ENCODE data around the gene TRIM16. TPM values are rescaled to one million over a fixed set of nuclear protein-coding genes. Genes with fewer than 3 reads are reported as not detected.

TRIM16 gene
- 67.7 and 104 TPM in 2 replicates for total RNA-seq

DNA sequence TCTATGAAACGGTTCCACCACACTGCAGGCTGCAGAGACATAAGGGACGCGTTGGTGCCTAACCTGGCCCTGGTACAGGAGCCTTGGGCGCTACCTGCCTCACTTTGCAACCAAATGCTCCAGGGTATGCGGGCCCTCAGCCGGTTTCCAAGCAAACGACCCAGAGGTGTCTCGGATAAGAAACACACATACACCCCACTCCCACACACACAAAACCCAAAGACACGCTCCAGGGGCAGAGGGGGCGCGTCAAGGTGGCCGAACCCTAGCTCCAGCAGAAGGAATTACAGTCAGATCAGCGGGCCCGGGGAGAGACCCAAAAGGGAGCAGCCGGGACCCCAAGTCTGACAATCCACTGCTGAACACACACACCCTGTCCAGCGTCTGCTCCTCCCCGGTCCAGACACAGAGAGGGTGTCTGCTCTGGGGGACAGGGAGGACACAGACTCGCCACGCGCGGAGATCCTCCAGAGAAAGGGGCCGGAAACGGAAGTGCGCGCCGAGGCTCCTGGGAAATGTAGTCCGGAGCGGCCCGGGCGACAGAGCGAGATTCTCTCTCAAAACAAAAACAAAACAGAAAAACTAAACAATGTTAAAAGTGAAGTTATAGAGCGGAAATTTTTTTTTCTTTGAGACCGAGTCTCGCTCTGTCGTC lies at the start of gene TRIM16:
TRIM16 (minus strand) TSS at position 488 of the 655 bp plus-strand sequence. CDS start 32,702 bp downstream, outside the sequence.

DNA sequence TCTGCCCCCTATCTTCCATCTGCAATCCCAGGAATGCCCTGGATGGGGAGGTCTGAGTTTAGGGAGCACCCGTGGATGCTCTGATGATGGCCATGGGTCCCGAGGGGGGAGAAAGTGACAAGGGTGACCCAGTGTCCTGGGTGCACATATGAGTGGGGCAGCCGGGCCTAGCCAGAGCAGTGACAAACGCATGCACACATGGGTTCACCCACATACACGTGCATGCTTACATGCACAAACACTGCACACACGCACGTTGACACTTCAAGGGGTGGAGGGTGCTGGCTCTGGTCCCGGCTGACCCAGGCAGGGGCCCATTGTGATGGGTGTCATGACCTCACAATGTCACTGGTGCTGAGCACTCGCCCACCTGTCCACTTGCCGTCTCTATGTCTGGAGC lies 47.8 kb upstream of the TRIM16 start, which contains the start of gene TBC1D26:
TBC1D26 (plus strand) TSS at position 384 of the 400 bp plus-strand sequence. CDS start 3,066 bp downstream, outside the sequence.

DNA sequence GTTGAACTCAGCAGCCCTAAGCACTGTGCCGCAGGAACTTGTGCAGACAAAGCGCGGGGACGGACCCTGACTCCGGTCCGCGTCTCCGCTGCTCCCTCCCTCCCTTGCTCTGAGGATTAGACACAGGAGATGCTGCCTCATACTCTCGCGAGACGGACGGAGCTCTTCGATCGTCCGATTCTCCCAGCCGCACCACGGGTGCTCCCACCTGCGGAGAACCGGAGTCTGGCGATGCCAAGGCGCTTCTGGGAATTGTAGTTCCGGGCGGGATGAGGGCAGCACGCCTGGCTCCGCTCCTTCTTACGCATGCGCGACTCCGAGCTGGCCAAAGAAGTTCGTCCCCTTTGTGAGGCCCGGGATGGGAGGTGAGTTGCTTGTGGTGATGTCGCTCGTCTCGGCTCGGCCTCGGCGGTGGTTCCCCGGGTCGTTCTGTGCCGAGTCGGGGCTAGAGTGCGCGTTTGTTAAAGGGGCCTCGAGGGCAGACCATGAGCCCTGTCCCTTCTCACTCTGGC lies 15.4 kb upstream of the TRIM16 start, which contains the start of gene ZNF286A:
ZNF286A (plus strand) TSS at position 340 of the 512 bp plus-strand sequence. CDS start 578 bp downstream, outside the sequence.

DNA sequence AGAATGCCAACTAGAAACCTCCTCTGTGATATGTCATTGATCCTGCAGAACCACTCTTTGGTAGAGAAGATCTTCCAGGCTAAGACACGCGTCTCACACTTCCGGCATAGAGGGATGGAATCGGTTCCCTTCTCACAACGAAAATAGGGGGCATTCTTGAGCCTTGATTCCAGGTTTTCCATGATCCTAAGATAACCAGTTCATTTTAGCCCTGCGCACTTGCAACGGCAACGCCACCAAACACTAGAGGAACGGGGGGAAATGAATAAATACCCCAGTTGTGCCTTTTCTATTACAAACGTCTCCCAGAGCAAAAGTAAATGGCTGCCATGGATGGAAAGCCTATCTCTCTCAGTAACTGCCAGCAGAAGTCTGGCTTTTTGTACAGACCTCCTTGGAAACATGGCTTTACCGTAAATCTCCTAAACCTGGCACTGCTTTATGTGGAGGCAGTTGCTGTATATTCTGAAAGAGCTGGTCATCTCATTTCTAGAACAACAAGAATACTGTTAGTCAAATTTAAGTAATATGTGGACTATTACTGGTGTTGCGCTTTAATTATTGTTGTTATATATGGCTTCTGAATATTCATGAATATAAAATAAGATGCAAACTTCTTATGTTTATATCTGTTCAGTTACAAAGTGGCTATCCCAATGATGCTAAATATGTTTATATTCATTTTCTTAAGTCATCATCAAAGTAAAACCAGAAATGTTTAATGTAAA lies 64.6 kb downstream of the TRIM16 start, which contains the start of gene FBXW10B:
FBXW10B (minus strand) TSS at position 374 of the 728 bp plus-strand sequence; CDS start at position 182, 192 bp downstream.

Other genes starting within 250 kb of the TRIM16 start
- gene CDRT4, start 216.7 kb downstream of the TRIM16 start, total RNA-seq = 3.0 and 4.0 TPM in 2 replicates
- 45.7 and 45.8 TPM in 2 replicates for gene TVP23C, start 120.8 kb downstream of the TRIM16 start, total RNA-seq
- 0.30 and 0.92 TPM in 2 replicates for gene FBXW10B, start 64.6 kb downstream of the TRIM16 start, total RNA-seq
- gene ZNF286A, start 15.4 kb upstream of the TRIM16 start, total RNA-seq = 38.3 and 64.9 TPM in 2 replicates
- under 0.01 and 0.18 TPM in 2 replicates for gene TBC1D26, start 48.0 kb upstream of the TRIM16 start, total RNA-seq

All from smooth muscle cell of the umbilical artery (primary cell).